HG03139 (cell line): ENCODE measurements around the gene NOL3.

Experiments
- ATAC-seq: cut with Tn5 transposase; IDR thresholded peaks from one replicate; pipeline ENCODE4 v1.9.1; 2021; ENCODE audit not compliant: unreplicated experiment

NOL3 gene

DNA sequence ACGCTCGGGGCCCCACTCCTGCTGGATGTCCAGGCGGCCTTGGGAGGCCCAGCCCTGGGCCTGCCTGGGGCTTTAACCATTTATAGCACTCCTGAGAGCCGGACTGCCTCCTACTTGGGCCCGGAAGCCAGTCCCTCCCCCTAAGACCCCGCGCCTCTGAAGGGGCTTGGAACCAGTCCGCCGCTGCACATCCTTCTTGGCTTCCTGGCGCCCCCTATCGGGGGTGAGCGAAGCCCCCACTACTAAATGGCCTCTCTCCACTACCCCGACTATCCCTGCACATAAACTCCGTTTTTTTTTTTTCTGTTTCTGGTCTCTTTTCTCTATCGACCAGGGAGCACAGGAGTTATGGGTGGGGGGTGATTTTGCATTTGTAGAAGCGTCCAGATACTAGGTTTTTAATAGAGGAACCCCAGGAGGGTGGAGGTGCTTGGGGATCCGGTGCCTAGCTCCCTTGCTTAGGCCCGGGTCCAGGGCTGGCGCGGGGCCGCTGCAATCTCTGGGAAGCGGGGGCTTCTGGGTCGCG lies 633 bp upstream of the NOL3 start:
- ATAC-seq, result no peak

DNA sequence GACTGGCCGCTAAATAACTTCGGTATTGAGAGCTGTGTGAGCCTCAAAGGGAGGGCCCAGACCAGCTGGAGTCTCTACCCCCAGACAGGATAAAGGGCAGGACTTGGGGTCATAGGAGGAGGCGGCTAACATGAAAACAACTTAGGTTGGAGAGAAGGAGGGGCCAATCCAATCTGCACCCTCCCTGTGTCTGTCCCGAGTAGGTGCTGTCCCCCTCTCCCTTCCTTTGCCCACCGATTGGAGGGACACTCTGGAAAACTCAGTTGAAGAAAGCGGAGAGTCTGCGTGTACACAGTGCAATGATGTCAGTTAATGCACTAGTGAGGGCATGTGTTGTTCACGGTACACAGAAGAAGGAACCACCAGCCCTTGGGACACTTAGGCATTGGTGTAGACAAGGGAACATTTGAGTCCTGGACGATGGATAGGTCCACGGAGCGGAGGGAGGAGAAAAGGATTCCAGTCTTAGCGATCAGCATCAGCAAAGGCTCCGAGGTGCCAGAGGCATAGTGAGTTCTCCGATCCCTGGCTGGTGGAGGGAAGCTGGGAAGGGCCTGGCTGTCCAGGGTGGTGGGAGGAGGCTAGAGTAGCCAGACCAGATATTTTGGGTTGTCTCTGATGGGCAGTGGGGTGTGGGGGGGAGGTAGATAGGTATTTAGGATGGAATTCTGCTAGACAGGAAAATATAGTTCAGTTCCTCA lies 761 bp downstream of the NOL3 start:
- ATAC-seq, result peak; percentile 4

DNA sequence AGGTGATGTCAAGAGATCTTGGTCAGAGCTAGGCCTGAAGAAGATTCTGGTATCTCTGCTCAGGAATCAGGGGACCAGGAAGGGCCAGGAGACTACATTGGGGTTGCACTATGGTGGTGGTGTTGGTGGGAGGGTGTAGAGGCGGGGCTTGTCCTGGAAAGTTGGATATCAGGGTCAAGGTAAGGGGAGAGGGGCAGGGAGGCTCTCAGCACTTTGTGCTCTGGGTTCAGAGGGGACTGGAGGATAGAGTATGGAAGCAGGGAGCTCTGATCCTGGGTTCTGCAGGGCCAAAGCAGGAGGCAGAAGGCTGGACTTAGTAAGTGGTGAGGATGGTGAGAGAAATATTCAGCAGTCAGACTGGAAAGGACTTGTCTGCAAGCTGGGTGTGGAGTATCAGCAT lies 3.0 kb downstream of the NOL3 start:
- ATAC-seq, result no peak

DNA sequence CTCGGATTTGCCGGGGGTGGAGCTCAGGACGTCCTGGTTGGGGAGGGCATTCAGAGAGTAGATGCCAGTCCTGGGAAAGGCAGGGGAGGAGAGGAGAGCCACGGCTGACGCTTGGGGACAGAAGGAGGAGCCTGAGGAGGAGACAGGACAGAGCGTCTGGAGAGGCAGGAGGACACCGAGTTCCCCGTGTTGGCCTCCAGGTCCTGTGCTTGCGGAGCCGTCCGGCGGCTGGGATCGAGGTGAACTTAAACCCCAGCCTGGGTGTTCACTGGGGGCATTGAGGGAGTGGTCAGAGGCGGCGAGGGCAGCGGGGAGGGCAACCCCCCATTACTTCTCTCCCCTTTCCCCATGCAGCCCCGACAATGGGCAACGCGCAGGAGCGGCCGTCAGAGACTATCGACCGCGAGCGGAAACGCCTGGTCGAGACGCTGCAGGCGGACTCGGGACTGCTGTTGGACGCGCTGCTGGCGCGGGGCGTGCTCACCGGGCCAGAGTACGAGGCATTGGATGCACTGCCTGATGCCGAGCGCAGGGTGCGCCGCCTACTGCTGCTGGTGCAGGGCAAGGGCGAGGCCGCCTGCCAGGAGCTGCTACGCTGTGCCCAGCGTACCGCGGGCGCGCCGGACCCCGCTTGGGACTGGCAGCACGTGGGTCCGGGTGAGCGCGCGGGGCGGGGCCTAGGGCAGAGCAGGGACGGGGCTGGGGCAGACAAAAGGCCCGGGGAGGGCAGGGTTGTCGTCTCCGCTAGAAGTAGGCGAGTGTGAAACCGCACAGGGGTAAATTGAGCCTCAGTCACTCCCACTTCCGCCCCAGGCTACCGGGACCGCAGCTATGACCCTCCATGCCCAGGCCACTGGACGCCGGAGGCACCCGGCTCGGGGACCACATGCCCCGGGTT lies 3.7 kb downstream of the NOL3 start:
- no peak for ATAC-seq

DNA sequence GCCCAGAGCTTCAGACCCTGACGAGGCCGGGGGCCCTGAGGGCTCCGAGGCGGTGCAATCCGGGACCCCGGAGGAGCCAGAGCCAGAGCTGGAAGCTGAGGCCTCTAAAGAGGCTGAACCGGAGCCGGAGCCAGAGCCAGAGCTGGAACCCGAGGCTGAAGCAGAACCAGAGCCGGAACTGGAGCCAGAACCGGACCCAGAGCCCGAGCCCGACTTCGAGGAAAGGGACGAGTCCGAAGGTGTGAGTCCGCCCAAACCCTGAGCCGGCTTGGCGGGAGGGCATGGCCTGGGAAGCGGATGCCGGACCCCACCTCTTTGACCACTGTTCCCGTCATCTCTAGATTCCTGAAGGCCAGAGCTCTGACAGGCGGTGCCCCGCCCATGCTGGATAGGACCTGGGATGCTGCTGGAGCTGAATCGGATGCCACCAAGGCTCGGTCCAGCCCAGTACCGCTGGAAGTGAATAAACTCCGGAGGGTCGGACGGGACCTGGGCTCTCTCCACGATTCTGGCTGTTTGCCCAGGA lies 4.4 kb downstream of the NOL3 start:
- ATAC-seq, result no peak

DNA sequence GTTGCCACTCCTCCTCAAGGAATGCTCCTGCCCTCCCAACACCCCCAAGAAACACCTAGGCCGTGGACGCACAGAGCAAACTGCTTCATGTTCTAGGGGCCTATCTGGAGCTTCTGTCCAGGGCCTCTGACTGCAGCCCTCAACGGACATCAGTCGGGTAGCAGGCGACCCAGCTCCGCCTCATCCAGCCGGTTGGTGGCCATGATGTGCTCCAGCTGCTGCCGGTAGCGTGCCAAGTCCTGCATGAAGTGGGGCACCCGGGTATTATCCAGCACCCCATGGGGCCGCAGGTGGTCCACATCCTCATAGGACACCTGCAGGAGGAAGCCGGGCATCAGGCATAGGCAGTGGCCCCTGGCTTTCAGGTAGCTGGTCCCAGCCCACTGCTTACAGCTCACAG lies 6.3 kb downstream of the NOL3 start:
- ATAC-seq, result no peak

DNA sequence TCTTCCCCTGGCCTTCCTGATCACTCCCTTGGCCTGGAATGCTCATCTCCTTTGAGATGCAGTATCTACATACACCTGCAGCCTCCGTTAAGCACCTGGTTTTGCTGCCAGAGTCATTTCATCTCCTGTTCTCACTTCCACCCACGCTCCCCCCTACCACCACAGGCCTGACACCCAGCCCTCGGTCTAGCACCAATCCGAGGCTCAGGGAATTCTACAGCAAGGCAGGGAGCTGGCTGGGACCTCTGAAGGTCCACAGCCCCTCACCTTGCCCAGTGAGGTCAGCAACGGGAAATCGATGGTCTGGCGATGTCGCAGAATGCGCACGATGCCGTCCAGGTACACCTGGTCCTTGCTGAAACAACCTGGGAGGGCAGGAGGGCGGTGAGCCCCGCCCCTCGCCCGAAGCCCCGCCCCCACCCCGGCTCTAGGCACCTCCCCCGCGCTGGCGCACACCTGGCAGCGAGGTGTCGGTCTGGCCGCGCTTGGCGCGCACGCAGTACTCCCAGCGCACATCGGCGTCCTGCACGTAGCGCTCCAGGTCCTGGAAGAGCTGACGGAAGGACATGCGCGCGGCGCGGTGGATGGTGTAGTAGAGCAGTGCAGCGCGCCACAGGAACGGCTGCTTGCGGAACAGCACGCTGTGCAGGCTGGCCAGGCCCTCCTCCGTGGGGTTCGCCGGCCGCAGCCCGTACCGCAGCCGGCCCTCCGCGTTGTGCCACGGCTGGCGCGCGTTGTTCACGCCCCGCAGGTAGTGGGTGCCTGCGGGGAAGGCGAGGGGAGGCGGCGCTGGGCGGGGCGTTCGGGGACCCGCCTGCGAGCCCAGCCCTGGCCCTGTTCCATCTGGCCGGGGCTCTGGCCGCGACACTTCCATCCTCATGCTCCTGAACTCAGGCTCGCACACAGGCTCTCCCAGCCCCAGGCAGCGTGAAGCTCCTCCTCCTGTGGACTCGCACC lies 7.7 kb downstream of the NOL3 start:
- ATAC-seq, result no peak

DNA sequence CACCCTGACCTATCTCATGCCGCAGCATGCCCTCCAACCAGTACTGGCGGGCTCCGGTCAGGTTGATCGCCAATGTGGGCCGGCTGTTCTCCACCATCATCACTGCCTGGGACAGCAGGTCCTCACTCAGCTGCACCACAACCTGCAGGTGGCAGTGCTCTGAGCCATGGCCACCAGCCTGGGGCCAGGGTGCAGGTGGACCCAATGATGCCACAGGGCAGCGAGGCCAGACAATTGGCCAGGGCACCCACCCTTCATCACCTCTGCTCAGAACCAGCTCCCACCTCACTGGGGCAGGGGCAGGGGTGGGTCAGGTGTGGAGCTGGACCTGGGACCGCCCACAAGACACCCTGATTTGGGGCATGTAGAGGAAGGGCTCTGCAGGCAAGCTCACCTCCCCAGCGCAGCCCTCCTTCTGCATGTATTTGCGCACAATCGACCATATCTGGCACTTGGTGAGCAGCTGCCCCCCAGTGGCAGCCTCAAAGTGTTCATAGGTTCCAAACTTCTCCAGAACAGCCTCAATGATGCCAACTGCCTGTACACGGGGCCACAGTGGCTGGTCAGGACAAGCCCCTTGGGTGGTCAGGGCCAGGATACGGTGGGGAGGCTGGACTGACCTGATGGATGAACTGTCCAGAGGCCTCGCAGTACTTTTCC lies 9.2 kb downstream of the NOL3 start:
- ATAC-seq, result no peak

DNA sequence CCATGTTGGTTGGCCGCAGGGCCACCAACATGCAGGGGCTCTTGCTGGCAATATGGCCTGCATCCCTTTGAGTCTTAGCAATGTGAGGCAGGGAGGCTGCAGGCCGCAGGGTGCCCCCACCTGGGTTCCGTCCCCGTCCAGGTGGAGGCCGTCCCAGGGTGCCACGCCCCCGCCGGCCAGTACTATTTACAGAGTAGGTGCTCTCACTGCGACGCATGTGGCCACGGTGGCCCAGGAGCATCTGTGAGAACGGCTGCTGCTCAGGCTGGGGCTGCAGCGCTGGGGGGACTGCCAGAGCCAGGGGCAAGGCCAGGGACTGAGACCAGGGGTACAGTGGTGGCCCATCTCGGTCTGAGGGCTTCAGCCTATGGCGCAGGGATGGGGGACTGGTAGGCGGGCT lies 9.8 kb downstream of the NOL3 start:
- ATAC-seq, result no peak

DNA sequence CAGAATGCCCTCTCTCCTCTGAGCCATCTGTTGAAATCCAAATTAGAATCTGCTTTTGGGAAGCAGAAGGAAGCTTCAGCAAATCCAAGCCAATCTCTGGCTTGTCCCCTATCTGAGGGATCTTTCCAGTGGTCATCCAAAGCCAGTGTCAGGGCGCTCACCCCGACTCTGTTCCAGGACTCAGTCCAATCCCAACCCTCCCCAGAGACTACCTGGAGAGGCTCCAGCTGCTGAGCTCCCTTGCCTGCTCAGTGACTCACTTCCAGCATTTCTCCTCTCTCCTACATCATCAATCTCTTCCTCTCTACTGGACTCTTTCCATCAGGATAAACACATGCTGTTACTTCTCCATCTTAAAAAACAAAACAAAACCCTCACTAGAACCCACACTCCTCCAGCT lies 11.0 kb downstream of the NOL3 start:
- ATAC-seq, result no peak

DNA sequence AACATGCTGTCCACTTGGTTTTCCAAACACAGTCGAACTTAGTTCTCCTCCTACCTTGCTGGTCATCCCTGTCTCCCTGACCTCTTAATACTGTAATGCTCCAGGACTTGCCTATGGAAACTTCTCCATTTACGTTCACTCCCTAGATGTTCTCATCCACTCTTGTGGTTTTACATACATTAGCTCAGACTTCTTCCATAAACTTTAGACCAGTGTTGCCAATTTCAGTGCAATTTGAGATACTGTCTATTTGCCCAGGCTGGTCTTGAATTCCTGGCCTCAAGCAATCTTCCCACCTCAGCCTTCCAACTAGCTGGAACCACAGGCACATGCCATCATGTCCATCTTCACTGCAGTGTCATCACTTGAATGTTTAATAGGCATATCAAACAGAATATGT lies 11.9 kb downstream of the NOL3 start:
- no peak for ATAC-seq

DNA sequence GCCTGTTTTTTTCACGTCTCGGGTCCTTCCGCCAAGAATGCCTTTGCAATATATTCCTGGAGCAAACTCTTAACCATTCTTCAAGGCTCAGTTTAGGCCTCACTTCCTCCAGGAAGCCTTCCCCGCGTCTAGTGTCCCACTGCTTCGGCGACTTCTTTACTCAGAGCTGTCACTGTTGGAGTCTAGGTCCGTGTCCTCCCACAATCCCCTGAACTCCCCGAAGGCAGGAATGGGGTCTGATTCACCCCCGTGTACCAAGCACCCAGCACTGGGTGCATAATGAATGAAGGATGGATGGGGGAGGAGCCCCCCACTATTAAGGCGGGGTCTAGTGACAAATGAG lies 12.9 kb downstream of the NOL3 start:
- ATAC-seq, result no peak

DNA sequence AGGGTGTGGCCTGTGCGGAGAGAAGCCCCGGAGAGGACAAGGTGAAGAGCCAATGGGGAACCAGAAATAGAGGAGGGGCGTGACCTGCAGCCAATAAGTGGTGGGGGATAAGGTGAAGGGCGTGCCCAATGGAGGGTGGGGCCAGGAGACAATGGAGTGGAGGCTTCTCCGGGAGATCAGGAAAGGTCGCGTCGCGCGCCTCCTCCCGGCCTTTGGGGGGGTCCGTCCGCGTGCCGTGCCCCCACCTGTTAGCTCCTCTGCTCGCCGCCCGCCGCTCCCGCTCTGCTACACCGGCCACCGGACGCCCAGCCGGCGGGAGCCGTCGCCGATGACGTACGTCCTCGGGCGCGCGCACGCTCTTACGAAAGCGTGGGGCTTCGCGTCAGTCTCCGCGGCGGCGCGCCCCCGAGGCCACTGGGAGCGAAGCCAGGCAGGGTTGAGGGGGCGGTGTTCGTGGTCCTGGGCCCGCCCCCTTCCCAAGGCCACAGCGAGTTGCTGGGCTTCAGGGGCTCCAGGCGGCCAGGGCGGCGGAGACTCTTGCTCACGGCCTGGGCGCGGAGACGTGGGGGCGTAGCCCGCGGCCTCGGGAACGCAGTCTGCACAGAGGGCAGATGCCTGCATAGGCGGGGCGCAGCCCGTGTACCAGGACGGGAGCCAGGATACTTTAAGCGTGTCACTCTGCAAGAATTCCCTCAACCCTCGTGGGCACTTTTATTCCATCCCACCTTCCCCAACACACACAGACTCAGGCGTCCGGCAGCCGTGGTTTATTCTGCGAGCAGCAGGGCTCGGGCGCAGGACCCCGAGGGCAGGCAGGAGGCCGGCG lies 13.5 kb downstream of the NOL3 start, which contains the start of gene MATCAP1:
TSS of gene MATCAP1 (minus strand) at position 337 of the 826 bp plus-strand sequence. CDS start 3,353 bp downstream, outside the sequence.
- ATAC-seq, result peak; percentile 93

DNA sequence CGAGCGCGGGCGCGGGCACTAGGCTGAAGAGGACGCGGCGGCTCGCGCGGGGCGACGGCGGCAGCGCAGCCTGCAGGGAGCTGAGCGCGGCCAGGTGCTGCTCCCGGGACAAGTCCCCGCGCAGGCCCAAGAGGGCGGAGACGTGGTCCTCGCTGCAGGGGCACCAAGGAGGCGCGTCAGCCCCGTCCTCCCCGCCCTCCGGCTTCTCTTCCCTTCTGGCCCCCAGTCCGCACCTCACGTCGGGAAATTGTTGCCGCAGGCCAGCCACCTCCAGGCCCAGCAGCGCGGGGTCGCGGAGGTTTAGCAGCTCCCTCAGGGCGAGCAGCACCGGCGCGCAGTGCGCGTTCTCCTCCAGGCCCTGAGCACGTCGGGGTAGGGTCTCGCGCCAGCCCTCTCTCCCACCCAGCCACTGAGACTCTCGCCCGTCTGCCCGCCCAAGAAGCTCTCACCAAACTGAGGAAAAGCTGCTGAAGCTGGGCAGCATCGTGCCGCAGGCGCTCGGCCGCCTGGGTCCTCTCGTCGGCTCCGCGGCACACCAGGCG lies 14.2 kb downstream of the NOL3 start:
- no peak for ATAC-seq

DNA sequence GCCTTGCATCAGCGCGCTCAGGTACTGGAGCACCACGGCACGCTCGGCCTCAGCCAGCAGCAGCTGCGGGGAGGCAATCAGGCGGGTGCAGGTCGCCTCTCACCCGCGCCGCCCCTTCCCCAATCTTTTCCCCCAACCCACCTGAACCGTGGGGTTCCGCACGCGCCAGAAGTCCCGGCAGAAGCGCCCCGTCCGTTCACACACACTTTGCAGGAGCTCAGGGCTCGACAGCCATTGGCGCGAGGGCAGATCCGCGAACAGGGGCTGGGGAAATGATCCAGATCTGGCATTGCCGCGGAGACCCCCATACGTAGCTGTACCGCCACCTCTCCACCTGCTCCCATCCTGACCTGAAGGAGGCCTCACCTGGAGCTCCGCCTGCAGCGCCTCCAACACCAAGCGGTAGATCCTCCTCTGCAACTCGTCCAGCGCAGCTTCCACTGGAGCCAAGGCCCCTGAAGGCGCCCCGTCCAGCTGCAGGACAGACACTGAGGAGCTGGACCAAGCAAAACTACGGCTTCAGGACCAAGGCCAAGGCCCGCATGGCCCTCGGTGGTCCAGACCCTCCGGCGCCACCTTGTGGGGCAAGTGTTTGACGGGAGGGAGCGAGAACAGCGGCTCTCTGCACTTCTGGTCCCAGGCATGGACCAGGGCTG lies 14.8 kb downstream of the NOL3 start:
- ATAC-seq, result no peak

DNA sequence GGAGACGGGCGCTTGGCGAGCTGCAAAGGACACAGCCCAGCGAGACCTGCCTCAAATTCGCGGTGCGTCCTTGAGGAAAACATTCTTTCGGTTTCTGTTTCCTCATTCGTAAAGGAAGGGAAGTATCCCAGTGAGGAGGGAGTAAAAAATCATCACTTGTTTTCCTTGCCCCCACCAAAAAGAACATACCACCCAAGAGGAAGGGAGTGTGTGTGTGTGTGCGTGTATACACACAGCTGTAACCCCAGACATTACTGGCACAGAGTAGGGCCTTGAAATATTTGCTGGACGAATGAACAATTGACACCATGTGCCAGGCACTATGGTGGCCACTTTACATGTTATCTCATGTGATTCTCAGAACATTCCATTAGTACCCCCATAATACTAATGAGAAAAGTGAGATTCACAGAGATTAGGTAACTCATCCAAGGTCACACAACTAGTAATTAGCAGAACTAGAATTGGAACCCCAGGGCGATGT lies 15.4 kb downstream of the NOL3 start:
- ATAC-seq, result no peak

DNA sequence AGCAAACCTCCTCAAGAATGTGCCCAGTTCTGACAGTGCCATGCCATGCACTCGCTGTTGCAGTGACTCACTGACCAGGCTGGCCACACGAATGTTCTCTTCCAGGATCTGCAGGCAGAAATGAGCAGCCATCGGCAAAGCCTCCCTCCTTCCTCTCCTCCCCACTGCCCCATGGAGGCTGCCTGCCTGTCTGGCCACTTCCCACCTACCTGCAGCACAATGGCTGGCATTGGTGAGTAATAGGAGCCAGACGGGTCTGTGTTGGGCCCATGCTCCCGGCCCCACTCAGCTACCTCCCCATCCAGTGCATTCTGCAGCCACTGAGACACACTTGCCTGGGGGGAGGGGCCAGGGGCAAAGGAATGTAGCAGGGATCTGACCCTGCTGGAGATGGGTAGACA lies 16.2 kb downstream of the NOL3 start:
- no peak for ATAC-seq

DNA sequence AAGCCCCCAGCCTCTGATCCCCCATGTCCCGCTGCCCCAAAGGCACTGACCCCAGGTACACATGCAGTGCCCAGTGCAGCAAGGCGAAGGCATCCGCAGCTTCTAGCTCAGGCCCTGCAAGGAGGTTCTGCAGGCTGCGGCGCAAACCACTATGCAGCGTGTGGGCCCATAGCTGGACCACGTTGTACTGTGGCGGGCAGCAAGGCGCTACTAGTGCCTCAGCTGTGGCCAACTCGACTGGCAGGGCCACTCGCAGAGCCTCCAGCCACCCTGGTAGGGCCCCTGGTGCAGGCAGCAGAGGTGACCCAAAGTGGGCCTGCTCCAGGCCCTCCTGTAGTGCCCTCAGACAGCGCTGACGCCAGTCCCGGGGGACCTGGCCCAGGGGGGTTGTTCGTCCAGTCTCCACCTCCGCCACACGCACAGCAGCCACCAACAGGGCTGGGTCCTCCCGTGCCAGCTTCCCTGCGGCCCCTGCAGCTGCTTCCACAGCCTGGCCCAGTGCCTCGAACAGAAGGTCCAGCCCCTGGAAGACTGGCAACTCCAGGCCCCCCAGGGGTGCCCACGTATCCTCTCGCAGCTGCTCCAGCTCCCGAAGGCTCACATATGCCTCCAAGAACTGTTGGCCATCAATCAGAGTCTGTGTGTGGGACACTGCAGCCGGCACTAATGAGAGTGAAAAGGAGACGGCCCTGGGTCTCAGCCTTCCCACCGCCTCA lies 17.0 kb downstream of the NOL3 start:
- no peak for ATAC-seq
